MCF 10A (cell line): ENCODE data around the gene ELOVL5. TPM values are rescaled to one million over a fixed set of nuclear protein-coding genes. Genes with fewer than 3 reads are reported as not detected.
"Not testable (repeated sequence)": the region's sequence is repeated elsewhere in the genome, so short reads cannot be mapped to it uniquely, and the experiment has no call there.

Experiments used
- BruUV-seq: library from RNA; stranded (reverse); fragments of 400-500 nt; replicated peaks from 2 replicates; lab custom pipeline; 2021; lab: Mats Ljungman, UMichigan
- CTCF ChIA-PET: fragments of 300-600 bp; sonication (Branson Sonifier 250); formaldehyde crosslinking; extraction: SDS; loops from one replicate; lab custom pipeline; 2021; ENCODE audit warnings: antibody characterized with exemption, inconsistent platforms; lab: Yijun Ruan, JAX
- POLR2A ChIA-PET: fragments of 300-600, 350-650 bp; sonication (Branson Sonifier 250); formaldehyde crosslinking; extraction: SDS; loops from one replicate; lab custom pipeline; 2020; ENCODE audit warnings: antibody characterized with exemption, inconsistent platforms; lab: Yijun Ruan, JAX
- DNase-seq: peaks from one replicate; pipeline ENCODE4 v3.0.0-alpha.2; 2018; ENCODE audit not compliant: unreplicated experiment
- H3K27ac Mint-ChIP-seq: one replicate; pipeline ENCODE4 v1.8.0; 2022; ENCODE audit warnings: mild to moderate bottlenecking, low read depth, mixed read lengths; ENCODE audit not compliant: unreplicated experiment
- H3K27me3 Mint-ChIP-seq: one replicate; pipeline ENCODE4 v1.8.0; 2022; ENCODE audit warnings: mixed read lengths; ENCODE audit not compliant: insufficient read depth, unreplicated experiment
- H3K36me3 Mint-ChIP-seq: one replicate; pipeline ENCODE4 v1.8.0; 2022; ENCODE audit warnings: mild to moderate bottlenecking, moderate library complexity, mixed read lengths; ENCODE audit not compliant: insufficient read depth, unreplicated experiment
- H3K4me1 Mint-ChIP-seq: one replicate; pipeline ENCODE4 v1.8.0; 2022; ENCODE audit warnings: mixed read lengths; ENCODE audit not compliant: insufficient read depth, unreplicated experiment
- H3K4me3 Mint-ChIP-seq: one replicate; pipeline ENCODE4 v1.8.0; 2022; ENCODE audit warnings: mild to moderate bottlenecking, moderate library complexity, mixed read lengths; ENCODE audit not compliant: unreplicated experiment
- H3K9me3 Mint-ChIP-seq: one replicate; pipeline ENCODE4 v1.8.0; 2022; ENCODE audit warnings: mixed read lengths; ENCODE audit not compliant: unreplicated experiment
- CTCF ChIP-seq: fragments of 200-600 bp; IDR thresholded peaks from one replicate; pipeline ENCODE4 v1.8.0; 2022; ENCODE audit warnings: antibody characterized with exemption, mild to moderate bottlenecking; ENCODE audit not compliant: unreplicated experiment
- intact Hi-C: fragments of 100-400 bp; cut with micrococcal nuclease; formaldehyde crosslinking; loops from 2 replicates; pipeline ENCODE4 v1.14.1; 2022
- total RNA-seq: library from RNA; stranded (reverse); gene quantifications from 2 replicates; pipeline ENCODE4 v1.2.3, GENCODE V29; 2022

The ELOVL5 gene
- total RNA-seq, 1 experiment from 2014 or later: 58.3 TPM

GRCh38 chr6:53317861-53318260 lies 30.9 kb downstream of the ELOVL5 start:
- Mint-ChIP-seq H3K9me3 (no peaks in the 10 kb centered on the region), H3K27ac (no peak overlapping the region), H3K27me3 (no peaks in the 10 kb centered on the region), H3K36me3 (peaks cover 13% of the 10 kb centered on the region), H3K4me3 (no peak overlapping the region), H3K4me1 (peaks cover 18% of the 10 kb centered on the region)
- BruUV-seq: no TSS peak
- intact Hi-C loops: no loop called here
- DNase-seq: no peak
- no peak for TF ChIP-seq CTCF
- POLR2A ChIA-PET: interaction anchor here (0.6 to 1.5 kb wide), 2 partner anchors 9 to 151 kb away, joined by 4 to 13 read pairs; no protein-coding TSS in a partner anchor
- CTCF ChIA-PET: interaction anchor here (0.7 to 1.2 kb wide), 2 partner anchors 9 to 638 kb away, joined by 4 read pairs; no protein-coding TSS in a partner anchor

GRCh38 chr6:53317299-53317698 lies 31.5 kb downstream of the ELOVL5 start:
- Mint-ChIP-seq H3K4me1 (peaks cover 18% of the 10 kb centered on the region), H3K36me3 (peaks cover 13% of the 10 kb centered on the region)
- H3K9me3 Mint-ChIP-seq, intact Hi-C loops, H3K4me3 Mint-ChIP-seq, BruUV-seq, H3K27me3 Mint-ChIP-seq, H3K27ac Mint-ChIP-seq, CTCF ChIA-PET, DNase-seq: not testable (repeated sequence)
- POLR2A ChIA-PET: interaction anchor here (0.7 kb wide), 1 partner anchor 11 kb away, joined by 3 read pairs; no protein-coding TSS in a partner anchor

GRCh38 chr6:53316142-53316541 lies 32.6 kb downstream of the ELOVL5 start:
- intact Hi-C loops: no loop called here
- Mint-ChIP-seq H3K4me3 (no peak overlapping the region), H3K27ac (peak overlapping the region; percentile 27), H3K9me3 (no peaks in the 10 kb centered on the region), H3K36me3 (peaks cover 13% of the 10 kb centered on the region), H3K27me3 (no peaks in the 10 kb centered on the region), H3K4me1 (peaks cover 20% of the 10 kb centered on the region)
- DNase-seq: no peak
- CTCF ChIA-PET: no interaction called here
- POLR2A ChIA-PET: interaction anchor here (0.7 to 0.8 kb wide), 2 partner anchors 10 to 128 kb away, joined by 4 to 5 read pairs; no protein-coding TSS in a partner anchor
- no TSS peak for BruUV-seq
- TF ChIP-seq CTCF: no peak

GRCh38 chr6:53315086-53315724 lies 33.5 kb downstream of the ELOVL5 start:
- no TSS peak for BruUV-seq
- Mint-ChIP-seq H3K4me3 (no peak overlapping the region), H3K27me3 (no peaks in the 10 kb centered on the region), H3K27ac (peak overlapping the region; percentile 27), H3K36me3 (peaks cover 6% of the 10 kb centered on the region), H3K4me1 (peaks cover 20% of the 10 kb centered on the region), H3K9me3 (no peaks in the 10 kb centered on the region)
- ChIA-PET CTCF (no interaction called here), POLR2A (interaction anchor here (0.5 to 0.8 kb wide), 2 partner anchors 11 to 52 kb away, joined by 3 to 4 read pairs; no protein-coding TSS in a partner anchor)
- intact Hi-C loops: no loop called here
- no peak for DNase-seq
- no peak for TF ChIP-seq CTCF
